H1 (cell line): ENCODE data around the gene AHSG. TPM values are rescaled to one million over a fixed set of nuclear protein-coding genes. Genes with fewer than 3 reads are reported as not detected.

Experiments
- CTCF ChIA-PET: fragments of 300-600 bp; sonication (Branson Sonifier 250); formaldehyde crosslinking; loops from one replicate; lab custom pipeline; 2021; ENCODE audit not compliant: partially characterized antibody; lab: Charles Lee
- POLR2A ChIA-PET: fragments of 300-600 bp; sonication (Branson Sonifier 250); formaldehyde crosslinking; loops from one replicate; lab custom pipeline; 2021; ENCODE audit warnings: inconsistent platforms; ENCODE audit not compliant: partially characterized antibody; lab: Charles Lee
- DNase-seq, 2 experiments: peaks; one replicate each; pipeline versions ENCODE4 v3.0.0 to v3.0.0-alpha.2; 2010 to 2022; ENCODE audit warnings: low spot score in 2 of 2, low read depth in 1 of 2, mixed read lengths in 1 of 2
- FAIRE-seq: peaks from 2 replicates; lab custom pipeline; 2011; peaks lifted over from hg19 to GRCh38; lab: Jason Lieb, UNC
- H2AFZ ChIP-seq: 2 replicates; pipeline ENCODE4 v1.8.1; 2012; ENCODE audit warnings: low read length, inconsistent platforms
- H2AK5ac ChIP-seq: 2 replicates; pipeline ENCODE4 v1.6.1; 2013; ENCODE audit warnings: low read depth, low read length
- H2BK120ac ChIP-seq: replicated peaks from 2 replicates; pipeline ENCODE3; 2013; ENCODE audit warnings: low read depth, low read length, inconsistent platforms
- H2BK12ac ChIP-seq: 2 replicates; pipeline ENCODE4 v1.6.1; 2013; ENCODE audit warnings: low read depth, low read length
- H2BK15ac ChIP-seq: 2 replicates; pipeline ENCODE4 v1.6.1; 2013; ENCODE audit warnings: low read length
- H2BK20ac ChIP-seq: 2 replicates; pipeline ENCODE4 v1.6.1; 2013; ENCODE audit warnings: low read length
- H2BK5ac ChIP-seq: 2 replicates; pipeline ENCODE4 v1.6.1; 2013; ENCODE audit warnings: low read depth, low read length
- H3K14ac ChIP-seq: 2 replicates; pipeline ENCODE4 v1.6.1; 2013; ENCODE audit warnings: inconsistent platforms; ENCODE audit not compliant: insufficient read length
- H3K18ac ChIP-seq: 2 replicates; pipeline ENCODE4 v1.6.1; 2013; ENCODE audit warnings: low read length; ENCODE audit errors: extremely low read depth
- H3K23ac ChIP-seq: 2 replicates; pipeline ENCODE4 v1.6.1; 2013; ENCODE audit warnings: inconsistent platforms; ENCODE audit not compliant: insufficient read length
- H3K23me2 ChIP-seq: 2 replicates; pipeline ENCODE4 v1.6.1; 2013; ENCODE audit warnings: low read depth, low read length
- H3K27ac ChIP-seq: 2 replicates; pipeline ENCODE4 v1.6.1; 2011; ENCODE audit warnings: low read depth, low read length, inconsistent platforms
- H3K27me3 ChIP-seq, 4 experiments: replicated peaks in 1 of 4; 1 replicate in 1 of 4; 2 replicates in 3 of 4; pipeline versions ENCODE4 v1.6.1 to v1.8.1; 2011 to 2013; ENCODE audit warnings: low read length in 3 of 4, mild to moderate bottlenecking in 3 of 4, inconsistent platforms in 2 of 4, mixed read lengths in 2 of 4, moderate library complexity in 1 of 4; ENCODE audit not compliant: control insufficient read depth in 3 of 4, insufficient read depth in 3 of 4; ENCODE audit errors: extremely low read depth in 1 of 4
- H3K36me3 ChIP-seq, 4 experiments: 2 replicates each; pipeline versions ENCODE4 v1.6.1 to v1.8.1; 2011 to 2013; ENCODE audit warnings: mild to moderate bottlenecking in 4 of 4, low read length in 3 of 4, moderate library complexity in 2 of 4, control low read depth in 1 of 4, inconsistent platforms in 1 of 4; ENCODE audit not compliant: insufficient read depth in 4 of 4, control insufficient read depth in 2 of 4
- H3K4ac ChIP-seq: replicated peaks from 2 replicates; pipeline ENCODE3; 2013; ENCODE audit warnings: low read length, low read depth, mixed read lengths, inconsistent platforms; ENCODE audit not compliant: insufficient read length
- H3K4me1 ChIP-seq, 4 experiments: replicated peaks in 1 of 4; 1 replicate in 1 of 4; 2 replicates in 3 of 4; pipeline versions ENCODE4 v1.6.1 to v1.8.1; 2011 to 2013; ENCODE audit warnings: low read length in 3 of 4, inconsistent platforms in 2 of 4, mixed read lengths in 1 of 4; ENCODE audit not compliant: insufficient read depth in 4 of 4, control insufficient read depth in 3 of 4
- H3K4me2 ChIP-seq, 2 experiments: 2 replicates each; pipeline versions ENCODE4 v1.6.1 to v1.8.1; 2011 to 2013; ENCODE audit warnings: low read depth in 2 of 2, low read length in 2 of 2, control low read depth in 1 of 2, inconsistent platforms in 1 of 2, mild to moderate bottlenecking in 1 of 2; ENCODE audit not compliant: insufficient read depth in 1 of 2
- H3K4me3 ChIP-seq, 4 experiments: fragments of 200-600, 300-600 bp in 1 of 4; sonication (generic), shearing (Covaris generic), sonication (Bioruptor Twin) in 1 of 4; 2 replicates each; pipeline versions ENCODE4 v1.5.1 to v1.8.1; 2011 to 2016; ENCODE audit warnings: low read length in 4 of 4, low read depth in 3 of 4, control low read depth in 2 of 4, inconsistent platforms in 2 of 4, mild to moderate bottlenecking in 2 of 4, mixed read lengths in 1 of 4, moderate library complexity in 1 of 4; ENCODE audit not compliant: insufficient read depth in 2 of 4; ENCODE audit errors: extremely low read depth in 1 of 4
- H3K56ac ChIP-seq: replicated peaks from 2 replicates; pipeline ENCODE3; 2013; ENCODE audit warnings: low read depth, mild to moderate bottlenecking, mixed read lengths, low read length, inconsistent platforms; ENCODE audit not compliant: insufficient read length
- H3K79me1 ChIP-seq: 2 replicates; pipeline ENCODE4 v1.6.1; 2013; ENCODE audit warnings: low read depth, low read length, control low read depth
- H3K79me2 ChIP-seq, 2 experiments: 2 replicates each; pipeline versions ENCODE4 v1.6.1 to v1.8.1; 2012 to 2013; ENCODE audit warnings: low read length in 2 of 2, mild to moderate bottlenecking in 2 of 2, inconsistent platforms in 1 of 2; ENCODE audit not compliant: insufficient read depth in 2 of 2, control insufficient read depth in 1 of 2
- H3K9ac ChIP-seq, 4 experiments: replicated peaks in 1 of 4; 1 replicate in 1 of 4; 2 replicates in 3 of 4; pipeline versions ENCODE4 v1.6.1 to v1.8.1; 2011 to 2013; ENCODE audit warnings: low read depth in 3 of 4, low read length in 3 of 4, control low read depth in 2 of 4, mild to moderate bottlenecking in 2 of 4, moderate library complexity in 2 of 4, inconsistent platforms in 1 of 4; ENCODE audit errors: extremely low read depth in 1 of 4
- H3K9me3 ChIP-seq, 2 experiments: 2 replicates each; pipeline versions ENCODE4 v1.6.1 to v1.8.1; 2012 to 2013; ENCODE audit warnings: mild to moderate bottlenecking in 2 of 2, moderate library complexity in 2 of 2, control low read depth in 1 of 2, inconsistent platforms in 1 of 2, low read depth in 1 of 2, low read length in 1 of 2, mixed read lengths in 1 of 2; ENCODE audit not compliant: insufficient read depth in 2 of 2
- H4K20me1 ChIP-seq, 2 experiments: replicated peaks in 1 of 2; 2 replicates each; pipeline versions ENCODE3 to v1.8.1; 2011 to 2013; ENCODE audit warnings: inconsistent platforms in 2 of 2, low read length in 2 of 2, mild to moderate bottlenecking in 1 of 2; ENCODE audit not compliant: insufficient read depth in 2 of 2, control insufficient read depth in 1 of 2
- H4K5ac ChIP-seq: 2 replicates; pipeline ENCODE4 v1.6.1; 2013; ENCODE audit warnings: low read length, low read depth, mixed read lengths, inconsistent platforms; ENCODE audit not compliant: insufficient read length
- H4K8ac ChIP-seq: 2 replicates; pipeline ENCODE4 v1.8.0; 2013; ENCODE audit warnings: mild to moderate bottlenecking, moderate library complexity, low read length, inconsistent platforms; ENCODE audit not compliant: insufficient read depth; ENCODE audit errors: extremely low read depth
- H4K91ac ChIP-seq: replicated peaks from 2 replicates; pipeline ENCODE3; 2013; ENCODE audit warnings: low read length, mixed read lengths, inconsistent platforms; ENCODE audit not compliant: insufficient read length
- MAFK ChIP-seq: IDR thresholded peaks from 2 replicates; pipeline ENCODE4 v1.6.1; 2012; ENCODE audit warnings: low read depth, mild to moderate bottlenecking, improper control_type of control experiment, low read length
- RNF2 ChIP-seq: fragments of 200-900, 300-1000 bp; sonication (generic); IDR thresholded peaks from 2 replicates; pipeline ENCODE4 v1.7.1; 2016; ENCODE audit warnings: borderline replicate concordance, low read depth, mild to moderate bottlenecking, antibody characterized with exemption, low read length; ENCODE audit not compliant: poor library complexity, severe bottlenecking; ENCODE audit errors: missing control alignments
- WGBS, 2 experiments: shearing (Covaris generic) in 1 of 2; methylation state at CpG; one replicate each; pipeline versions ENCODE4 v1.1.6 to v1.1.7; 2013 to 2015; ENCODE audit warnings: low lambda C conversion rate in 2 of 2, mixed read lengths in 2 of 2, inconsistent platforms in 1 of 2, low coverage in 1 of 2, missing lambda C conversion rate in 1 of 2; ENCODE audit not compliant: insufficient replicate concordance in 2 of 2, insufficient coverage in 1 of 2, insufficient read length in 1 of 2; ENCODE audit errors: extremely low coverage in 1 of 2, missing lambda C conversion rate in 1 of 2; 5-methylcytosine and 5-hydroxymethylcytosine counted together
- polyA plus RNA-seq, 7 experiments: library from polyadenylated mRNA; depleted of rRNA in 3 of 7; stranded (reverse) in 5 of 7; unstranded in 2 of 7; fragments of >200 nt in 5 of 7; fragments of 200-250 nt in 2 of 7; gene quantifications; 1 replicate in 5 of 7; 2 replicates in 1 of 7; 4 replicates in 1 of 7; pipeline versions ENCODE4 v1.2.1 to v1.2.3, GENCODE V29; 2011 to 2013; ENCODE audit warnings: missing spikeins in 2 of 7, mixed read lengths in 2 of 7
- total RNA-seq: library from RNA; stranded (reverse); fragmentation: NEBNext Ultra II Directional; extraction: Animal tissue kit (Norgen Biotek cat#: 25700); gene quantifications from 2 replicates; pipeline ENCODE4 v1.2.1, GENCODE V29; 2021
- TF ChIP-seq, protein P1 (sequence below): IDR thresholded peaks from 2 replicates; pipeline ENCODE4 v1.6.1; 2012; ENCODE audit warnings: inconsistent platforms

Gene AHSG
- total and polyA plus RNA-seq, 2 of the 8 experiments (the other 6 are each of a cell fraction or from before 2014, with no cell fraction given), result 0.68 to 0.78 TPM

DNA sequence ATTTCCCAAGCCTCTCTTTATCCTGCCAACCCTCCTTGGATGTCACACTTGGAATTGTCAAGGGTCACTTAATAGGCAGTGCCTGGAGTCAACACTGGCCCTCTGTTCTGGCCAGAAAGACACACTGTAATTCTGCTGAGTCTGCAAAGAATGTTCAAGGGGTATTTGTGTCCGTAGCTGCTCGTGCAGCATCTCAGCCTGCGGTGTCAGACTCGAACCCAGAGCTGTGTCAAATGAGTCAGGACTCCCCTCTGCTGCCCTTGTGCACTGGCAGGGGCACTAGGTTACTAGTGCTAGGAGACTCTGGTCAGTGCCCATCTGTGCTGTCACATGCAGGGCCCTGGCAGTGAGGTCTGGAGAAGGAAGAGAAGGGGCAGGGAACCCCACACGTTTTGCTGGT lies 795 bp upstream of the AHSG start:
- ChIA-PET CTCF (interaction anchor here (0.7 to 12.9 kb wide), 7 partner anchors 13 to 137 kb away, joined by 3 to 333 read pairs (median 34); no protein-coding TSS in a partner anchor), POLR2A (interaction anchor here (6.2 kb wide), 1 partner anchor 172 kb away, joined by 87 read pairs; the partner anchor contains the start of gene EIF4A2)
- no peaks in the 10 kb centered on the region for H3K9me3 ChIP-seq

More for the DNA sequence above, 795 bp upstream of the AHSG start:
- peaks cover 0 to 5% (median 4%) of the 10 kb centered on the region in 4 experiments; a peak in 6 of 7 replicates for H3K4me1 ChIP-seq
- H3K4me2 ChIP-seq, result no peak overlapping the region
- H3K4ac ChIP-seq, result no peak overlapping the region
- no peak for DNase-seq
- H3K27ac ChIP-seq, result no peak overlapping the region
- H3K27me3 ChIP-seq, result no peaks in the 10 kb centered on the region
- no peak overlapping the region for H2AFZ ChIP-seq
- no peaks in the 10 kb centered on the region for H3K23me2 ChIP-seq
- no peak overlapping the region for H2BK20ac ChIP-seq
- no peaks in the 10 kb centered on the region for H3K79me2 ChIP-seq
- H3K79me1 ChIP-seq, result no peaks in the 10 kb centered on the region
- H2BK12ac ChIP-seq, result no peak overlapping the region
- no peak overlapping the region for H4K5ac ChIP-seq
- no peak overlapping the region for H2BK5ac ChIP-seq
- H3K18ac ChIP-seq, result no peak overlapping the region
- H3K36me3 ChIP-seq, result no peaks in the 10 kb centered on the region
- FAIRE-seq, result no peak
- TF ChIP-seq, protein P1, sequence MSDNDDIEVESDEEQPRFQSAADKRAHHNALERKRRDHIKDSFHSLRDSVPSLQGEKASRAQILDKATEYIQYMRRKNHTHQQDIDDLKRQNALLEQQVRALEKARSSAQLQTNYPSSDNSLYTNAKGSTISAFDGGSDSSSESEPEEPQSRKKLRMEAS, result no peak
- TF ChIP-seq MAFK, result no peak; the same call in 1 of the 2 replicates
- no peak for TF ChIP-seq RNF2
- no peak overlapping the region for H3K9ac ChIP-seq
- H3K14ac ChIP-seq, result no peak overlapping the region
- H2AK5ac ChIP-seq, result no peak overlapping the region
- no peak overlapping the region for H4K91ac ChIP-seq
- H2BK15ac ChIP-seq, result no peak overlapping the region
- no peak overlapping the region for H3K4me3 ChIP-seq
- H3K56ac ChIP-seq, result no peak overlapping the region
- 86% methylated on average over 5 of the region's 5 CpGs; no CpG with 5 or more reads in 1 of the 2 experiments for WGBS, 2 experiments
- no peak overlapping the region for H2BK120ac ChIP-seq
- H3K23ac ChIP-seq, result no peak overlapping the region
- no peaks in the 10 kb centered on the region for H4K20me1 ChIP-seq
- H4K8ac ChIP-seq, result no peak overlapping the region
